Stimulated activated CD8-positive, alpha-beta memory T cell treated with anti-CD3 and anti-CD28 coated beads, Interleukin-4, amount 100 ng/mL, for 48 hours (primary cell): Measurements from ENCODE around the gene PER2.
"Not testable (repeated sequence)": the region's sequence is repeated elsewhere in the genome, so short reads cannot be mapped to it uniquely, and the experiment has no call there.

Experiments used
- DNase-seq: peaks from one replicate; pipeline ENCODE4 v3.0.0-alpha.2; 2020

Gene PER2

GRCh38 chr2:238286551-238286950, 1.9 kb downstream of the PER2 start:
- no peak for DNase-seq

GRCh38 chr2:238286095-238286494, 2.3 kb downstream of the PER2 start:
- no peak for DNase-seq

- no peak for DNase-seq
Measured at GRCh38 chr2:238285653-238286082, 2.7 kb downstream of the PER2 start.

- no peak for DNase-seq
Measured at GRCh38 chr2:238284802-238285515, 3.5 kb downstream of the PER2 start.

- DNase-seq = no peak
Measured at GRCh38 chr2:238282861-238283738, 5.3 kb downstream of the PER2 start.

- no peak for DNase-seq
Measured at GRCh38 chr2:238281826-238282480, 6.5 kb downstream of the PER2 start.

GRCh38 chr2:238280083-238280825, 8.2 kb downstream of the PER2 start:
- no peak for DNase-seq

- DNase-seq = no peak
Measured at GRCh38 chr2:238279324-238279682, 9.1 kb downstream of the PER2 start.

GRCh38 chr2:238278626-238279323, 9.6 kb downstream of the PER2 start:
- DNase-seq = no peak

- DNase-seq = no peak
Measured at GRCh38 chr2:238277695-238278094, 10.7 kb downstream of the PER2 start.

- DNase-seq = no peak
Measured at GRCh38 chr2:238274152-238274865, 14.1 kb downstream of the PER2 start.

- not testable (repeated sequence) for DNase-seq
Measured at GRCh38 chr2:238273433-238273832, 15.0 kb downstream of the PER2 start.

- no peak for DNase-seq
Measured at GRCh38 chr2:238272156-238272555, 16.3 kb downstream of the PER2 start.

- DNase-seq = not testable (repeated sequence)
Measured at GRCh38 chr2:238271686-238272085, 16.7 kb downstream of the PER2 start.

GRCh38 chr2:238271061-238271554, 17.3 kb downstream of the PER2 start:
- no peak for DNase-seq

- DNase-seq = no peak
Measured at GRCh38 chr2:238270606-238271005, 17.8 kb downstream of the PER2 start.

GRCh38 chr2:238269741-238270140, 18.7 kb downstream of the PER2 start:
- no peak for DNase-seq

- no peak for DNase-seq
Measured at GRCh38 chr2:238267884-238268680, 20.3 kb downstream of the PER2 start.

GRCh38 chr2:238267341-238267710, 21.1 kb downstream of the PER2 start:
- DNase-seq = no peak

GRCh38 chr2:238265605-238266004, 22.8 kb downstream of the PER2 start:
- DNase-seq = no peak

- no peak for DNase-seq
Measured at GRCh38 chr2:238264072-238264460, 24.3 kb downstream of the PER2 start.
